ENCODE measurements around the gene ANKIB1.

DNA sequence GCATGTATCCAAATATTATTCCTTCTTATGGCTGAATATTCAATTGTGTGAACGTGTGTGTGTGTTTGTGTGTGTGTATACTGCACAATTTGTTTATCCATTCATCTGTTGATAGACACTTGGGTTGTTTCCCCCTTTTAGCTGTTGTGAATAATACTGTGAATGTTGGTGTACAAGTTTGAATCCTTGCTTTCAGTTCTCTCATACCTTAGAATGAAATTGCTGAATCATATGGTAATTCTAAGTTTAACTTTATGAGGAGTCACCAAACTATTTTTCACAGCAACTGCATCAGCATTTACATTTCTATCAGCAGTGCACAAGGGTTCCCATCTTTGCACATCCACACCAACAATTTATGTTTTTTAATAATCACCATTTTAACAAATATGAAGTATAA, 114.6 kb downstream of the ANKIB1 start:
- TF ChIP-seq, protein P1, sequence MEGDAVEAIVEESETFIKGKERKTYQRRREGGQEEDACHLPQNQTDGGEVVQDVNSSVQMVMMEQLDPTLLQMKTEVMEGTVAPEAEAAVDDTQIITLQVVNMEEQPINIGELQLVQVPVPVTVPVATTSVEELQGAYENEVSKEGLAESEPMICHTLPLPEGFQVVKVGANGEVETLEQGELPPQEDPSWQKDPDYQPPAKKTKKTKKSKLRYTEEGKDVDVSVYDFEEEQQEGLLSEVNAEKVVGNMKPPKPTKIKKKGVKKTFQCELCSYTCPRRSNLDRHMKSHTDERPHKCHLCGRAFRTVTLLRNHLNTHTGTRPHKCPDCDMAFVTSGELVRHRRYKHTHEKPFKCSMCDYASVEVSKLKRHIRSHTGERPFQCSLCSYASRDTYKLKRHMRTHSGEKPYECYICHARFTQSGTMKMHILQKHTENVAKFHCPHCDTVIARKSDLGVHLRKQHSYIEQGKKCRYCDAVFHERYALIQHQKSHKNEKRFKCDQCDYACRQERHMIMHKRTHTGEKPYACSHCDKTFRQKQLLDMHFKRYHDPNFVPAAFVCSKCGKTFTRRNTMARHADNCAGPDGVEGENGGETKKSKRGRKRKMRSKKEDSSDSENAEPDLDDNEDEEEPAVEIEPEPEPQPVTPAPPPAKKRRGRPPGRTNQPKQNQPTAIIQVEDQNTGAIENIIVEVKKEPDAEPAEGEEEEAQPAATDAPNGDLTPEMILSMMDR (conservative IDR thresholded peaks at IDR 0.05; ENCODE audit: low read length): no peak
- TF ChIP-seq EZH2phosphoT487 (IDR thresholded peaks at IDR 0.05; ENCODE audit: borderline replicate concordance, low read depth, low read length): no peak

Measured in OCI-LY7 (cell line).